ENCODE measurements around the gene FLG.

FLG gene

DNA sequence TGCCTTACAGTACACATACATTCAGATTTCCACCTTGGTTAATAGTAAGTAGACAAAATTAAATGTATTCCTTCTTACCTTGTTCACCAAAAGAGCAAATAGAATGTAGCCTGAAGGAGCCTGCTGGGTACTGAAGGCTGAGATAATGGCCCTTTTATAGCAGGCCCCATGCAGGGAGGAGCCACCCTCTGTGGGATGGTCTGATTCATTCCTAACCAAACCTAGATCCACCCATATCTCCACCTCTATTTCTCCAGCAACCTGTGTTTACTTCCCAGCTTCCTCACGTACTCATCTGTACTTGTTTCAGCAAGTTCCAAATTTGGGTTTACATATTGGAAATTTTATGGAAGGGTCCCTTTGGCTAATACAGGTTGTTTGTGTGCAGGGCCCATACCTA is at the start of gene FLG:
FLG (minus strand) TSS at position 129 of the 400 bp plus-strand sequence. CDS start 9,783 bp downstream, outside the sequence.
- H3K9ac ChIP-seq (ENCODE audit: low read length): no peak within 1 kb of the TSS
- no peaks in the 10 kb centered on the region for H4K20me1 ChIP-seq (ENCODE audit: low read depth, low read length)
- no peaks in the 10 kb centered on the region for H3K27me3 ChIP-seq (ENCODE audit: low read length)
- H3K9me2 ChIP-seq (replicated peaks; ENCODE audit: insufficient read depth, low read length): no peaks in the 10 kb centered on the region
- no peak within 1 kb of the TSS for H3K4me3 ChIP-seq (ENCODE audit: insufficient read depth, low read length, poor library complexity, severe bottlenecking)
- no peak within 1 kb of the TSS for H3K4me2 ChIP-seq (ENCODE audit: low read depth, low read length, poor library complexity, severe bottlenecking)
- no peaks in the 10 kb centered on the region for H3F3A ChIP-seq (ENCODE audit: insufficient read depth)
- no peak within 1 kb of the TSS for H3K27ac ChIP-seq (ENCODE audit: low read depth, low read length)
- no peak within 1 kb of the TSS for H2AFZ ChIP-seq (ENCODE audit: low read depth, low read length, severe bottlenecking)
- H3K79me2 ChIP-seq (ENCODE audit: insufficient read depth, low read length): no peaks in the 10 kb centered on the region
- H3K36me3 ChIP-seq (ENCODE audit: low read length): no peaks in the 10 kb centered on the region
- TF ChIP-seq, protein P1, sequence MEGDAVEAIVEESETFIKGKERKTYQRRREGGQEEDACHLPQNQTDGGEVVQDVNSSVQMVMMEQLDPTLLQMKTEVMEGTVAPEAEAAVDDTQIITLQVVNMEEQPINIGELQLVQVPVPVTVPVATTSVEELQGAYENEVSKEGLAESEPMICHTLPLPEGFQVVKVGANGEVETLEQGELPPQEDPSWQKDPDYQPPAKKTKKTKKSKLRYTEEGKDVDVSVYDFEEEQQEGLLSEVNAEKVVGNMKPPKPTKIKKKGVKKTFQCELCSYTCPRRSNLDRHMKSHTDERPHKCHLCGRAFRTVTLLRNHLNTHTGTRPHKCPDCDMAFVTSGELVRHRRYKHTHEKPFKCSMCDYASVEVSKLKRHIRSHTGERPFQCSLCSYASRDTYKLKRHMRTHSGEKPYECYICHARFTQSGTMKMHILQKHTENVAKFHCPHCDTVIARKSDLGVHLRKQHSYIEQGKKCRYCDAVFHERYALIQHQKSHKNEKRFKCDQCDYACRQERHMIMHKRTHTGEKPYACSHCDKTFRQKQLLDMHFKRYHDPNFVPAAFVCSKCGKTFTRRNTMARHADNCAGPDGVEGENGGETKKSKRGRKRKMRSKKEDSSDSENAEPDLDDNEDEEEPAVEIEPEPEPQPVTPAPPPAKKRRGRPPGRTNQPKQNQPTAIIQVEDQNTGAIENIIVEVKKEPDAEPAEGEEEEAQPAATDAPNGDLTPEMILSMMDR (IDR thresholded peaks at IDR 0.05; ENCODE audit: insufficient read depth, low read length, poor library complexity, severe bottlenecking): no peak
- no peak for TF ChIP-seq EZH2phosphoT487 (conservative IDR thresholded peaks at IDR 0.05; ENCODE audit: low read length)
- no peaks in the 10 kb centered on the region for H3K9me3 ChIP-seq (ENCODE audit: insufficient read depth, low read length)

DNA sequence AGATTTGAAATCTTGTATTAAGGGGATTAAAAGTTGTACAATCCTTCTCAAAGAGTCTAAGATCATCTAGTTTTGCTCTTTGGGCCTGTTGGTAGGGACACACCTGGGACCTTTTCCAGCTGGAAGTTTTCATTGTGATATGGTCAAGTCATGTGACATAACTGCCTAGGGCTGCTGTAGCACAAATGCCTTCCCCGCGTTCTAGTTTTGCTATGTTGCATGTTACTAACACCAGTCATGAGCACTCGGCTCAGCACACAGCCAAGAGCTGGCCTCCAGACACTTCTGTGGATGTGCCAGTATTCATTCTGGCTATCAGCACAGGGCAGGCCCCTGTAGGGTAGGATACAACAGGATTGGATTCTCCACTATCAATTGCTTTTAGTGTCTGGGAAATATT is 49.4 kb upstream of the FLG start:
- H2AFZ ChIP-seq (ENCODE audit: low read depth, low read length, severe bottlenecking): no peak overlapping the region
- no peak overlapping the region for H3K27ac ChIP-seq (ENCODE audit: low read depth, low read length)

DNA sequence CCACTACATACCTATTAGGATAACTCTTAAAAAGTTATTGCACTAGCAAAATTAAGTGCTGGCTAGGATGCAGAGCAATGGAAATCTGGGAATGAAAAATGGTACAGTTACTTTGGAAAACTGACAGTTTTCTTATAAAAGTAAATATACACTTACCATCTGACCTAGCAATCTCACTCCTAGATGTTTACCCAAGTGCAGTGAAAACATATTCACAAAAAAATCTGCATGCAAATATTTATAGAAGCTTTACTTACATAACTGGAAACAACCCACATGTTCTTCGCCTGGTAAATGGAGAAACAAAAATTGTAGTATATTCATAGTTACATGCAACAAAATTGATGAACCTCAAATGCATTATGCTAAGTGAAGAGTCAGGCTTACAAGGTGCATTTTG is 47.6 kb upstream of the FLG start:
- H3K4me2 ChIP-seq (ENCODE audit: low read depth, low read length, poor library complexity, severe bottlenecking): no peak overlapping the region
- H3F3A ChIP-seq (ENCODE audit: insufficient read depth): no peaks in the 10 kb centered on the region
- no peaks in the 10 kb centered on the region for H3K9me3 ChIP-seq (ENCODE audit: insufficient read depth, low read length)
- no peak overlapping the region for H2AFZ ChIP-seq (ENCODE audit: low read depth, low read length, severe bottlenecking)
- H3K4me3 ChIP-seq (ENCODE audit: insufficient read depth, low read length, poor library complexity, severe bottlenecking): no peak overlapping the region
- no peaks in the 10 kb centered on the region for H3K27me3 ChIP-seq (ENCODE audit: low read length)
- H3K79me2 ChIP-seq (ENCODE audit: insufficient read depth, low read length): no peaks in the 10 kb centered on the region
- H4K20me1 ChIP-seq (ENCODE audit: low read depth, low read length): no peaks in the 10 kb centered on the region
- H3K27ac ChIP-seq (ENCODE audit: low read depth, low read length): no peak overlapping the region
- no peaks in the 10 kb centered on the region for H3K36me3 ChIP-seq (ENCODE audit: low read length)
- H3K9me2 ChIP-seq (replicated peaks; ENCODE audit: insufficient read depth, low read length): no peaks in the 10 kb centered on the region
- TF ChIP-seq, protein P1 (IDR thresholded peaks at IDR 0.05; ENCODE audit: insufficient read depth, low read length, poor library complexity, severe bottlenecking): no peak
- no peak for TF ChIP-seq EZH2phosphoT487 (conservative IDR thresholded peaks at IDR 0.05; ENCODE audit: low read length)
- no peak overlapping the region for H3K9ac ChIP-seq (ENCODE audit: low read length)

More for the DNA sequence above, 49.4 kb upstream of the FLG start:
- no peaks in the 10 kb centered on the region for H3K27me3 ChIP-seq (ENCODE audit: low read length)
- no peak overlapping the region for H3K4me2 ChIP-seq (ENCODE audit: low read depth, low read length, poor library complexity, severe bottlenecking)
- TF ChIP-seq, protein P1 (IDR thresholded peaks at IDR 0.05; ENCODE audit: insufficient read depth, low read length, poor library complexity, severe bottlenecking): no peak
- TF ChIP-seq EZH2phosphoT487 (conservative IDR thresholded peaks at IDR 0.05; ENCODE audit: low read length): no peak
- no peak overlapping the region for H3K4me3 ChIP-seq (ENCODE audit: insufficient read depth, low read length, poor library complexity, severe bottlenecking)
- no peaks in the 10 kb centered on the region for H3F3A ChIP-seq (ENCODE audit: insufficient read depth)
- no peaks in the 10 kb centered on the region for H3K36me3 ChIP-seq (ENCODE audit: low read length)
- no peaks in the 10 kb centered on the region for H3K79me2 ChIP-seq (ENCODE audit: insufficient read depth, low read length)
- no peaks in the 10 kb centered on the region for H3K9me2 ChIP-seq (replicated peaks; ENCODE audit: insufficient read depth, low read length)
- H4K20me1 ChIP-seq (ENCODE audit: low read depth, low read length): no peaks in the 10 kb centered on the region
- no peak overlapping the region for H3K9ac ChIP-seq (ENCODE audit: low read length)
- no peaks in the 10 kb centered on the region for H3K9me3 ChIP-seq (ENCODE audit: insufficient read depth, low read length)
